Right atrium auricular region (tissue), 2 donors: ENCODE data around the gene QSOX1. TPM values are rescaled to one million over a fixed set of nuclear protein-coding genes. Genes with fewer than 3 reads are reported as not detected.

Experiments used
- DNase-seq: peaks from one replicate; pipeline ENCODE4 v3.0.0-alpha.2; 2019; ENCODE audit warnings: low spot score
- H3K27ac ChIP-seq, 2 donors: fragments of 200-600 bp; sonication (generic); 1 replicate in 1 of 2; 2 replicates in 1 of 2; pipeline ENCODE4 v1.5.1; 2016 to 2019
- H3K27me3 ChIP-seq, 2 donors: fragments of 200-600 bp; sonication (generic); one replicate each; pipeline versions ENCODE4 v1.5.1 to v1.6.0; 2017 to 2019
- H3K36me3 ChIP-seq: fragments of 200-600 bp; sonication (generic); one replicate; pipeline ENCODE4 v1.5.1; 2016
- H3K4me1 ChIP-seq, 2 donors: fragments of 200-600 bp; sonication (generic); one replicate each; pipeline versions ENCODE4 v1.5.1 to v1.6.0; 2017 to 2019
- H3K4me3 ChIP-seq, 2 donors: fragments of 200-600 bp; sonication (generic); 1 replicate in 1 of 2; 2 replicates in 1 of 2; pipeline ENCODE4 v1.5.1; 2017 to 2019; ENCODE audit warnings: mild to moderate bottlenecking in 1 of 2, moderate library complexity in 1 of 2
- H3K9me3 ChIP-seq, 2 donors: fragments of 200-600 bp; sonication (generic); one replicate each; pipeline ENCODE4 v1.5.1; 2019
- CTCF ChIP-seq, 2 donors: fragments of 200-600 bp; sonication (generic); IDR thresholded peaks; one replicate each; pipeline ENCODE4 v1.5.1; 2019; ENCODE audit warnings: antibody characterized with exemption in 2 of 2
- total RNA-seq, 2 donors: library from RNA; depleted of rRNA; stranded (reverse); fragments of >200 nt; gene quantifications; one replicate each; pipeline ENCODE4 v1.1.0, GENCODE V29; 2016

The QSOX1 gene
- total RNA-seq, 2 donors from 2014 or later, result 199 to 332 TPM

GRCh38 chr1:180160357-180160756 is 5.7 kb downstream of the QSOX1 start:
- Histone ChIP-seq H3K27ac (no peak overlapping the region), H3K9me3 (no peaks in the 10 kb centered on the region), H3K36me3 (no peaks in the 10 kb centered on the region), H3K27me3 (no peaks in the 10 kb centered on the region), H3K4me3 (no peak overlapping the region), H3K4me1 (peaks cover 0 to 62% of the 10 kb centered on the region in 2 donors)
- no peak for DNase-seq
- TF ChIP-seq CTCF (IDR thresholded peaks at IDR 0.05), result no peak

GRCh38 chr1:180163041-180163440 is 8.4 kb downstream of the QSOX1 start:
- Histone ChIP-seq H3K4me3 (no peak overlapping the region), H3K9me3 (no peaks in the 10 kb centered on the region), H3K4me1 (peaks cover 0 to 62% of the 10 kb centered on the region in 2 donors), H3K27me3 (no peaks in the 10 kb centered on the region), H3K27ac (no peak overlapping the region), H3K36me3 (no peaks in the 10 kb centered on the region)
- no peak for TF ChIP-seq CTCF (IDR thresholded peaks at IDR 0.05)
- no peak for DNase-seq

- H3K27ac ChIP-seq, result peak overlapping the region; percentile 86 to 91
Measured at GRCh38 chr1:180165096-180165495, 10.4 kb downstream of the QSOX1 start.

GRCh38 chr1:180165509-180166435 is 11.1 kb downstream of the QSOX1 start:
- peak overlapping the region; percentile 86 to 91 for H3K27ac ChIP-seq
- DNase-seq, result no peak
- TF ChIP-seq CTCF (IDR thresholded peaks at IDR 0.05), result no peak
- peaks cover 0 to 71% of the 10 kb centered on the region in 2 donors for H3K4me1 ChIP-seq
- H3K9me3 ChIP-seq, result no peaks in the 10 kb centered on the region
- H3K4me3 ChIP-seq, result no peak overlapping the region
- peaks cover 7% of the 10 kb centered on the region for H3K36me3 ChIP-seq
- no peaks in the 10 kb centered on the region for H3K27me3 ChIP-seq

More at GRCh38 chr1:180165096-180165495, 10.4 kb downstream of the QSOX1 start:
- no peaks in the 10 kb centered on the region for H3K9me3 ChIP-seq
- H3K4me3 ChIP-seq, result no peak overlapping the region
- H3K4me1 ChIP-seq, result peaks cover 0 to 68% of the 10 kb centered on the region in 2 donors
- TF ChIP-seq CTCF (IDR thresholded peaks at IDR 0.05), result no peak
- H3K36me3 ChIP-seq, result peaks cover 7% of the 10 kb centered on the region
- DNase-seq, result no peak
- no peaks in the 10 kb centered on the region for H3K27me3 ChIP-seq

GRCh38 chr1:180166436-180166800 is 11.7 kb downstream of the QSOX1 start:
- peak overlapping the region; percentile 86 to 91 for H3K27ac ChIP-seq
- no peak for DNase-seq
- H3K9me3 ChIP-seq, result no peaks in the 10 kb centered on the region
- H3K36me3 ChIP-seq, result peaks cover 7% of the 10 kb centered on the region
- TF ChIP-seq CTCF (IDR thresholded peaks at IDR 0.05), result no peak
- H3K27me3 ChIP-seq, result no peaks in the 10 kb centered on the region
- no peak overlapping the region for H3K4me3 ChIP-seq
- H3K4me1 ChIP-seq, result peaks cover 0 to 71% of the 10 kb centered on the region in 2 donors
